Left kidney (tissue), 2 donors: Measurements from ENCODE around the gene CWC22. TPM values are rescaled to one million over a fixed set of nuclear protein-coding genes. Genes with fewer than 3 reads are reported as not detected.

Experiments used
- DNase-seq: peaks from one replicate; pipeline ENCODE4 v3.0.0-alpha.2; 2013
- polyA plus RNA-seq: library from polyadenylated mRNA; unstranded; fragments of 120-200 nt; gene quantifications from one replicate; pipeline ENCODE4 v1.2.1, GENCODE V29; 2013; ENCODE audit not compliant: insufficient read length

CWC22 gene
- polyA plus RNA-seq, 1 donor = 42.4 TPM

DNA sequence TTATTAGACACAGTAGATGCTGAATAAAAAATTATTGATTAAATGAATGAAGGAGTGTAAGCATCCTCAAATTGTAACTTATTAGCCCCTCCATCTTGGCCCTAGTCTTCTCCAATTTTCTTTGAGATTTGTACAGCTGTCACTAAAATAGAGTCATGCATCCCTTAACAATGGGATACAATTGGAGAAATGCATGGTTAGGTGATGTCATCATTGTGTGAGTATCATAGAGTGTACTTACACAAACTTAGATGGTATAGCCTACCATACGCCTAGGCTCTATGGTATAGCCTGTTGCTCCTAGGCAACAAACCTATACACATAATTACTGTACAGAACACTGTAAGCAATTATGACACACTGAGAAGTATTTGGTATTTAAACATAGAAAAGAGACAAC, 107.4 kb downstream of the CWC22 start:
- DNase-seq = no peak

DNA sequence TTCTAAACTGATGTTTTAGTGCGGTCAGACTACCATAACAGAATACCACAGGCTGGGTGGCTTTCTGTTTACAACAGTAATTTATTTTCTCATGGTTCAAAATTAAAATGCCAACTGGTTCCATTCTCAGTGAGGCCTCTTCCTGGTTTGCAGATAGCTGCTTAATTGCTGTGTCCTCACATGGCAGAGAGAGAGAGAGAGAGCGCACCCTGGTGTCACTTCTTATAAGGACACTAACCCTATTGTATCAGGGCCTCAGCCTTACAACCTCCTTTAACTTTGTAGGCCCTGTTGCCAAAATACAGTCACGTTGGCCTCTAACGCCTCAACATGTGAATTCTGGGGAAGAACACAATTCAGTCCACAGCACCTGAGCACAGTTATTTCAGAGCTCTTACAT, 108.2 kb downstream of the CWC22 start:
- DNase-seq = peak; percentile 7

Other genes with a start within 250 kb of the CWC22 start
- gene ZNF385B, start 145.7 kb downstream of the CWC22 start, polyA plus RNA-seq = 16.8 TPM